Measurements from ENCODE around the gene SH3D21.

The SH3D21 gene

DNA sequence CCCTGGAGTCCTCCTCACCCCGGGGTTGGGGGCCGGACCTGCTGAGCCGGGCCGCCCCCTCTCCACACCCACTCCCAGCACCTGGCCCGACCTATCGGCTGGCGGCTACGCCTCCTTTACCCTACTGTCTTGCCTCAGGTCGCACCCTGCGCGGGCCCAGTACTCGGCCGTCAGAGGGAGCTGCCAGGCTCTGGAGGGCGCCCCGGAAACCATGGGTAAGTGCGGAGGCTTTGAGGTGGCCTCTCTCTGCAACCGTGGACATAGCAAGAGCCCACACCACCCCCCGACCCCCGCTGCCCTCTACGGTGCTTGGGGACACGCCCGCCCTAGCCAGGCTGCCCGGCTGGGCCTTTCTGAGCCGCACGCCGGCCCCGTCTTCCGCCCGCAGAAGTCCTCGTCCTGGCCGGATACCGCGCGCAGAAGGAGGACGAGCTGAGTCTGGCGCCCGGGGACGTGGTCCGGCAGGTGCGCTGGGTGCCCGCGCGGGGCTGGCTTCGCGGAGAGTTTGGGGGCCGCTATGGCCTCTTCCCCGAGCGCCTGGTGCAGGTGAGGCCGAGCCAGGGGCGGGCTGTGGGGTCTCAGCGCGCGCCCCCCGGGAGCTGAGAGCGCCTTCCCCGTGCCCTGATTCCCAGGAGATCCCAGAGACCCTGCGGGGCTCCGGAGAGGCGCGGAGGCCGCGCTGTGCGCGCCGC, at the start of gene SH3D21:
Gene SH3D21 (plus strand): TSS at position 159 of the 692 bp plus-strand sequence. CDS start 53 bp downstream, at position 212.
- H3K27ac Mint-ChIP-seq, result peak within 1 kb of the TSS in 2 of 3 experiments; percentile 32 to 77
- TF ChIP-seq, protein P1, sequence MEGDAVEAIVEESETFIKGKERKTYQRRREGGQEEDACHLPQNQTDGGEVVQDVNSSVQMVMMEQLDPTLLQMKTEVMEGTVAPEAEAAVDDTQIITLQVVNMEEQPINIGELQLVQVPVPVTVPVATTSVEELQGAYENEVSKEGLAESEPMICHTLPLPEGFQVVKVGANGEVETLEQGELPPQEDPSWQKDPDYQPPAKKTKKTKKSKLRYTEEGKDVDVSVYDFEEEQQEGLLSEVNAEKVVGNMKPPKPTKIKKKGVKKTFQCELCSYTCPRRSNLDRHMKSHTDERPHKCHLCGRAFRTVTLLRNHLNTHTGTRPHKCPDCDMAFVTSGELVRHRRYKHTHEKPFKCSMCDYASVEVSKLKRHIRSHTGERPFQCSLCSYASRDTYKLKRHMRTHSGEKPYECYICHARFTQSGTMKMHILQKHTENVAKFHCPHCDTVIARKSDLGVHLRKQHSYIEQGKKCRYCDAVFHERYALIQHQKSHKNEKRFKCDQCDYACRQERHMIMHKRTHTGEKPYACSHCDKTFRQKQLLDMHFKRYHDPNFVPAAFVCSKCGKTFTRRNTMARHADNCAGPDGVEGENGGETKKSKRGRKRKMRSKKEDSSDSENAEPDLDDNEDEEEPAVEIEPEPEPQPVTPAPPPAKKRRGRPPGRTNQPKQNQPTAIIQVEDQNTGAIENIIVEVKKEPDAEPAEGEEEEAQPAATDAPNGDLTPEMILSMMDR (IDR thresholded peaks at IDR 0.05; ENCODE audit: unreplicated experiment in 3 of 3), result no peak
- peaks cover 8% of the 10 kb centered on the region for H3K27me3 Mint-ChIP-seq (ENCODE audit: low read depth)
- peaks cover 5% of the 10 kb centered on the region for H3K4me1 Mint-ChIP-seq
- H3K4me3 Mint-ChIP-seq, result peak within 1 kb of the TSS; percentile 92 to 95 (median 93)
- no peaks in the 10 kb centered on the region for H3K9me3 Mint-ChIP-seq
- H3K36me3 Mint-ChIP-seq (ENCODE audit: low read depth), result peaks cover 49% of the 10 kb centered on the region

DNA sequence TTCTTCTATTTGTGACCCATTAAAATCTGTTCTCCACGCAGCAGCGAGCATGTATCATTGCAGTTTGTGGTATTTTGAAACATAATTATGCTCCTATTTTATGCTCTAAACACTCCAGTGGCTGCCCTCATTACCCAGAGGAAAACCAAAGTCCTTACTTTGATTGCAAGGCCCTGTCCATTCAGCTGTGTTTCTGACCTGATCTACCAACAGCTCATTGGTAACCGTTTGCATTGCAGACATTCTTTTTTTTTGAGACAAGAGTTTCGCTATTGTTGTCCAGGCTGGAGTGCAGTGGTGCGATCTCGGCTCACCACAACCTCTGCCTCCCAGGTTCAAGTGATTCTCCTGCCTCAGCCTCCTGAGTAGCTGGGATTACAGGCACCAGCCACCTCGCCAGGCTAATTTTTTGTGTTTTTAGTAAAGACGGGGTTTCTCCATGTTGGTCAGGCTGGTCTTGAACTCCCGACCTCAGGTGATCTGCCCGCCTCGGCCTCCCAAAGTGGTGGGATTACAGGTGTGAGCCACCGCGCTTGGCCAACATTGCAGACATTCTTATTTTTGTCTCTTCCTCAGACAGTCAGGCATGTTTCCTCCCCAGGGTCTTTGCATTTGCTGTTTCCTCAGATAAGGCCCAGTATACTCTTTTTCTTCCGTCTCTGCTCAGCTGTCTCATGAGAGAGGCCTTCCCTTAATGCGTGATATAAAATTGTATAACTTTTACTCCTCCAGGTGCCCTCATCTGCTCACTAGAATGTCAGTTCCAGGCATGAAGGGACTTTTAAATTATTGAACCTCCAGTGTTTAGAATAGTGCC, 49.4 kb upstream of the SH3D21 start:
- no peaks in the 10 kb centered on the region for H3K27me3 Mint-ChIP-seq (ENCODE audit: low read depth)
- H3K36me3 Mint-ChIP-seq (ENCODE audit: low read depth), result peaks cover 32% of the 10 kb centered on the region
- H3K4me1 Mint-ChIP-seq, result peaks cover 49% of the 10 kb centered on the region
- peak overlapping the region; percentile 40 to 77 (median 49) for H3K27ac Mint-ChIP-seq
- TF ChIP-seq, protein P1 (IDR thresholded peaks at IDR 0.05; ENCODE audit: unreplicated experiment in 3 of 3), result no peak
- no peak overlapping the region for H3K4me3 Mint-ChIP-seq
- H3K9me3 Mint-ChIP-seq, result no peaks in the 10 kb centered on the region

DNA sequence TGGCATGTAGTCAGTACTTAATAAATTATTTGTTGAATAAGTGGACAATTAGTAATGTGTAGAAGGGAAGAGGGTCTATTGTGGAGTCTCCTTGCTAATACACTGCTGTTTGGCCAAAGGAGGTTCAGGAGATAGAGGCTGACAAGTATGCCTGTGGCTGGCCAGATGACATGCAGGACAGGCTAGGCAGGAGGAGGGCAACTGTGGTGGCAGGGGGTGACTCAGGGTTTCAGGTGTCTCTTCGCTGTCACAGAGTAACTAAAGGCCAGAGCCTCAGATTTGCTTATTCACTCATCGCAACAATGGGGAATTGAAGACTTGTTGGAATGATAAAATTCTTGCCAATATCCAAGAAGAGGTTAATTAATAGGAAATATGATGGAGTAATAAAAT, 48.8 kb upstream of the SH3D21 start:
- peaks cover 54% of the 10 kb centered on the region for H3K4me1 Mint-ChIP-seq
- no peaks in the 10 kb centered on the region for H3K27me3 Mint-ChIP-seq (ENCODE audit: low read depth)
- TF ChIP-seq, protein P1 (IDR thresholded peaks at IDR 0.05; ENCODE audit: unreplicated experiment in 3 of 3), result no peak
- H3K27ac Mint-ChIP-seq, result peak overlapping the region; percentile 40 to 77 (median 49)
- no peak overlapping the region for H3K4me3 Mint-ChIP-seq
- peaks cover 38% of the 10 kb centered on the region for H3K36me3 Mint-ChIP-seq (ENCODE audit: low read depth)
- no peaks in the 10 kb centered on the region for H3K9me3 Mint-ChIP-seq

DNA sequence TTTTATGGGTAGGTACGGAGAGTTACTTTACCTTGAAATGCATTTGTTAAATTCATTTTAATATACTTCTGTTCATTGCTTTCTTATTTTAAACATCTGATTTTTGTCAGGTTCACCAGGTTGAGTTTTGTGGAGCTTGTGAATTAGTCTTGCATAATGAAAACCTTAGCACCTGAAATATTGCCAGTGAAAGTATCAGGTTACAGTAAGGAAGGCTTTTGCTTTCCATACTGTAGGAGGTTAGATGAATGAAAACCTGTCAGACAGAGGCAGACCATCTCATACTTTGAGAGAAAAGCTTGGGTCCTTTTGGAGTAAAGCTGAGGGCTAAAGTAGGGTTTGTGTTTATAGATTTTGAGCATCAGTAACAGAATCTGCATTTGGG, 47.2 kb upstream of the SH3D21 start:
- H3K9me3 Mint-ChIP-seq, result no peaks in the 10 kb centered on the region
- H3K27ac Mint-ChIP-seq, result peak overlapping the region; percentile 40 to 77 (median 70)
- no peak overlapping the region for H3K4me3 Mint-ChIP-seq
- H3K27me3 Mint-ChIP-seq (ENCODE audit: low read depth), result no peaks in the 10 kb centered on the region
- H3K36me3 Mint-ChIP-seq (ENCODE audit: low read depth), result peaks cover 44% of the 10 kb centered on the region
- TF ChIP-seq, protein P1 (IDR thresholded peaks at IDR 0.05; ENCODE audit: unreplicated experiment in 3 of 3), result no peak
- H3K4me1 Mint-ChIP-seq, result peaks cover 55% of the 10 kb centered on the region

DNA sequence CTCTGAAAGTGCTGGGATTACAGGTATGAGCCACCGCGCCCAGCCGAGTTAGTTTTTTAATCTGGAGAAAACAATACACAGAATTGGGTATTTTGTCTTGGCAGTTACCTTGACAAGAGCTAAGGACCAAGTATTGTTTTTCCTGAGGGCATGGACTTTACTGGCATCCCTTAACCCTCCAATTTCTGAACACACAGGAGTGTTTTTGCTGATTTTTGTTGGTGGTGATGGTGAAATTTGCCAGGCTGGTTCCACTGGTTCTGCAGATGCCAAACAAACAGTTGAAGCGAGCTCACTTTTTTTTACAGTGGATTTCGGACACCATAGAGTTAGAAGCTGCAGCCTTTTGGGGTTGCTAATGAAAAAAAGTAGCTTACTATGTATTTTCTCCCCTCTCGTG, 37.2 kb upstream of the SH3D21 start:
- Mint-ChIP-seq H3K4me3 (no peak overlapping the region), H3K36me3 (ENCODE audit: low read depth) (peaks cover 41% of the 10 kb centered on the region), H3K27me3 (ENCODE audit: low read depth) (no peaks in the 10 kb centered on the region)

More for the DNA sequence above, 37.2 kb upstream of the SH3D21 start:
- H3K4me1 Mint-ChIP-seq, result peaks cover 23% of the 10 kb centered on the region
- H3K9me3 Mint-ChIP-seq, result no peaks in the 10 kb centered on the region
- peak overlapping the region in 1 of 3 experiments; percentile 13 for H3K27ac Mint-ChIP-seq
- TF ChIP-seq, protein P1 (IDR thresholded peaks at IDR 0.05; ENCODE audit: unreplicated experiment in 3 of 3), result no peak

Measured in nephron (organoid).